HUES6 (cell line): ENCODE results near the gene FAM120A.

Source experiments
- H3K27ac ChIP-seq: 2 replicates; pipeline ENCODE4 v1.7.0; 2013; ENCODE audit warnings: low read depth, mild to moderate bottlenecking, low read length, inconsistent platforms
- H3K27me3 ChIP-seq: 2 replicates; pipeline ENCODE4 v1.6.1; 2013; ENCODE audit warnings: low read length; ENCODE audit not compliant: control insufficient read depth, insufficient read depth
- H3K36me3 ChIP-seq: 2 replicates; pipeline ENCODE4 v1.6.1; 2013; ENCODE audit warnings: low read length; ENCODE audit not compliant: control insufficient read depth, insufficient read depth
- H3K4me1 ChIP-seq: 2 replicates; pipeline ENCODE4 v1.6.1; 2013; ENCODE audit warnings: low read length; ENCODE audit not compliant: control insufficient read depth, insufficient read depth
- H3K4me3 ChIP-seq: 2 replicates; pipeline ENCODE4 v1.5.1; 2013; ENCODE audit warnings: low read depth, low read length
- H3K9ac ChIP-seq: one replicate; pipeline ENCODE4 v1.6.1; 2013; ENCODE audit warnings: mild to moderate bottlenecking, low read length
- H3K9me3 ChIP-seq: 2 replicates; pipeline ENCODE4 v1.6.1; 2013; ENCODE audit warnings: low read depth, low read length; ENCODE audit not compliant: control insufficient read depth, insufficient read depth

Gene FAM120A

DNA sequence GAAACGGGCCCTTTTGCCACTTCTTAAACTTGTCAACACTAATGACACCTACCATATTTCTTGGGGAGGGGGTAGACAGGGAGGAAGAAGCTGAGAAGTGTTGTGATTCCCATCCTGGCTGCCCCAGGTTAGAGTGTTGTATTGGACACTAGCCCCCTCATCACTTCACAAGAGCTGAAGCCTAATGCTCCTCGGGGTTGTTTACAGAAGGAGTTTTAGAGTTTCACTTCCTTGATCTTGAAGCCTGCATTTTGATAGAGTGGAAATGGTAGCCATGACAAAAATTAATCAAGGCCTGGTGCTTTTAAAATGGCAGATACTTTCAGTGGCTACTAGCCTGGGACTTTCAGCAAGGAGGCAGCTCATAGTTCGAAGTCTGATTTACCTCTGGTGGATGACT is 12.9 kb downstream of the FAM120A start:
- no peak overlapping the region for H3K4me3 ChIP-seq
- peaks cover 69% of the 10 kb centered on the region for H3K4me1 ChIP-seq
- H3K9ac ChIP-seq, result no peak overlapping the region
- no peaks in the 10 kb centered on the region for H3K27me3 ChIP-seq
- no peaks in the 10 kb centered on the region for H3K36me3 ChIP-seq
- H3K27ac ChIP-seq, result 0 out of 2 replicates have a peak overlapping the region, but pooled peaks have one; percentile 35
- H3K9me3 ChIP-seq, result no peaks in the 10 kb centered on the region

- H3K36me3 ChIP-seq, result no peaks in the 10 kb centered on the region
- peaks cover 66% of the 10 kb centered on the region for H3K4me1 ChIP-seq
- no peak overlapping the region for H3K9ac ChIP-seq
- H3K9me3 ChIP-seq, result no peaks in the 10 kb centered on the region
- H3K27me3 ChIP-seq, result no peaks in the 10 kb centered on the region
- 0 out of 2 replicates have a peak overlapping the region, but pooled peaks have one; percentile 35 for H3K27ac ChIP-seq
- H3K4me3 ChIP-seq, result no peak overlapping the region
Observed at GRCh38 chr9:93464876-93465275, 13.4 kb downstream of the FAM120A start.

- no peaks in the 10 kb centered on the region for H3K36me3 ChIP-seq
- H3K27me3 ChIP-seq, result no peaks in the 10 kb centered on the region
- no peak overlapping the region for H3K9ac ChIP-seq
- no peaks in the 10 kb centered on the region for H3K9me3 ChIP-seq
- H3K4me3 ChIP-seq, result no peak overlapping the region
- 0 out of 2 replicates have a peak overlapping the region, but pooled peaks have one; percentile 29 for H3K27ac ChIP-seq
- peaks cover 61% of the 10 kb centered on the region for H3K4me1 ChIP-seq
Observed at GRCh38 chr9:93465855-93466254, 14.4 kb downstream of the FAM120A start.

- H3K27ac ChIP-seq, result no peak overlapping the region
Observed at GRCh38 chr9:93466416-93467061, 15.1 kb downstream of the FAM120A start.

GRCh38 chr9:93467062-93467416 is 15.6 kb downstream of the FAM120A start:
- no peaks in the 10 kb centered on the region for H3K27me3 ChIP-seq
- H3K4me1 ChIP-seq, result peaks cover 58% of the 10 kb centered on the region
- H3K4me3 ChIP-seq, result no peak overlapping the region
- H3K9ac ChIP-seq, result no peak overlapping the region
- no peaks in the 10 kb centered on the region for H3K9me3 ChIP-seq
- H3K27ac ChIP-seq, result no peak overlapping the region; the same call in 1 of the 2 replicates
- H3K36me3 ChIP-seq, result peaks cover 8% of the 10 kb centered on the region

More at GRCh38 chr9:93466416-93467061, 15.1 kb downstream of the FAM120A start:
- no peaks in the 10 kb centered on the region for H3K9me3 ChIP-seq
- H3K27me3 ChIP-seq, result no peaks in the 10 kb centered on the region
- no peak overlapping the region for H3K9ac ChIP-seq
- H3K4me3 ChIP-seq, result no peak overlapping the region
- H3K4me1 ChIP-seq, result peaks cover 58% of the 10 kb centered on the region
- peaks cover 6% of the 10 kb centered on the region for H3K36me3 ChIP-seq

- peaks cover 8% of the 10 kb centered on the region for H3K36me3 ChIP-seq
- no peak overlapping the region; the same call in 1 of the 2 replicates for H3K27ac ChIP-seq
- no peak overlapping the region for H3K4me3 ChIP-seq
- no peaks in the 10 kb centered on the region for H3K27me3 ChIP-seq
- peaks cover 58% of the 10 kb centered on the region for H3K4me1 ChIP-seq
- H3K9me3 ChIP-seq, result no peaks in the 10 kb centered on the region
- H3K9ac ChIP-seq, result no peak overlapping the region
Observed at GRCh38 chr9:93467462-93467861, 16.0 kb downstream of the FAM120A start.

GRCh38 chr9:93468763-93469456 is 17.4 kb downstream of the FAM120A start:
- Histone ChIP-seq H3K9me3 (no peaks in the 10 kb centered on the region), H3K36me3 (peaks cover 20% of the 10 kb centered on the region), H3K4me3 (no peak overlapping the region), H3K27ac (no peak overlapping the region), H3K4me1 (peaks cover 51% of the 10 kb centered on the region), H3K27me3 (no peaks in the 10 kb centered on the region), H3K9ac (no peak overlapping the region)

DNA sequence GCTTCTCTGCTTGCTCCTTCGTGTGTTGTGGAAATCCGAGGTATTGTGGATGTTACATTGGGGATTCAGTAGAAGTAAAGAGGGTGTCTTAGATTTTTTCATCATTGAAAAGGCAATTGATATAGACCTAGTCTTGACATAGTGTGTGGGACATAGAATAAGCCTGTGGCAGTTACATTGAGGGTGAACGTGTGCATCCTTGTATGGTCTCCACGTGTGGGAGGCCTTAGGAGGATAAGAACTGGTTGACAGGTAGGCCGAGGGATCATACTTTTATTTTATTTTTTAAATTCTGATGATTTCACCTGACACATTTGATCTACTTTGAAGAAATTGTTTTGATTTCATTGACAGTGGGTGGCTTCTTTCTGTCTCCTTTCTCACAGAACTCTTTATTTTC is 18.9 kb downstream of the FAM120A start:
- Histone ChIP-seq H3K4me1 (peaks cover 36% of the 10 kb centered on the region), H3K9me3 (no peaks in the 10 kb centered on the region), H3K4me3 (no peak overlapping the region), H3K9ac (no peak overlapping the region), H3K27ac (no peak overlapping the region), H3K27me3 (no peaks in the 10 kb centered on the region), H3K36me3 (peaks cover 29% of the 10 kb centered on the region)

- Histone ChIP-seq H3K9ac (no peak overlapping the region), H3K36me3 (peaks cover 33% of the 10 kb centered on the region), H3K27ac (no peak overlapping the region), H3K27me3 (no peaks in the 10 kb centered on the region), H3K4me3 (no peak overlapping the region), H3K9me3 (no peaks in the 10 kb centered on the region), H3K4me1 (peaks cover 29% of the 10 kb centered on the region)
Observed at GRCh38 chr9:93471124-93471523, 19.6 kb downstream of the FAM120A start.

DNA sequence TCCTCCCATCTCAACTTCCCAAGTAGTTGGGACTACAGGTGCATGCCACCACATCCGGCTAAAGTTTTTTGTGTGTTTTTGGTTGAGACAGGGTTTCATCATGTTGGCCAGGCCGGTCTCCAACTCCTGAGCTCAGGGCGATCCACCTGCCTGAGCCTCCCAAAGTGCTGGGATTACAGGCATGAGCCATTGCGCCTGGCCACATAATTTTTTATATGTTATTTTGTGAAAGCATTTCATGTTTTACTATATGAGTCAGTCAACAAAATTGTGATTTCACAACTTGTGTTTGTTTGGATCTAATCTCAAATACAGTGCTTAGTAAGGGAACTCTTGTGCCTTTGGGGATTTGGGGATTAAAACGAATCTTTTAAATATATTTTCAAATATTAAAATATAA is 21.9 kb downstream of the FAM120A start:
- Histone ChIP-seq H3K27ac (no peak overlapping the region), H3K4me3 (no peak overlapping the region), H3K9ac (no peak overlapping the region), H3K9me3 (no peaks in the 10 kb centered on the region), H3K27me3 (no peaks in the 10 kb centered on the region), H3K36me3 (peaks cover 41% of the 10 kb centered on the region), H3K4me1 (peaks cover 10% of the 10 kb centered on the region)

GRCh38 chr9:93475108-93475507 is 23.6 kb downstream of the FAM120A start:
- peaks cover 41% of the 10 kb centered on the region for H3K36me3 ChIP-seq
- peaks cover 6% of the 10 kb centered on the region for H3K4me1 ChIP-seq
- no peak overlapping the region for H3K9ac ChIP-seq
- H3K27ac ChIP-seq, result no peak overlapping the region
- no peak overlapping the region for H3K4me3 ChIP-seq
- H3K27me3 ChIP-seq, result no peaks in the 10 kb centered on the region
- no peaks in the 10 kb centered on the region for H3K9me3 ChIP-seq
